ENCODE measurements around the gene C1QB. TPM values are rescaled to one million over a fixed set of nuclear protein-coding genes. Genes with fewer than 3 reads are reported as not detected.
A peak's percentile ranks its signal among the peaks of the same experiment; 100 is the strongest.

The C1QB gene
- total and polyA plus RNA-seq, 2 of the 8 experiments (the other 6 are each of a cell fraction or from before 2014, with no cell fraction given), result not detected

DNA sequence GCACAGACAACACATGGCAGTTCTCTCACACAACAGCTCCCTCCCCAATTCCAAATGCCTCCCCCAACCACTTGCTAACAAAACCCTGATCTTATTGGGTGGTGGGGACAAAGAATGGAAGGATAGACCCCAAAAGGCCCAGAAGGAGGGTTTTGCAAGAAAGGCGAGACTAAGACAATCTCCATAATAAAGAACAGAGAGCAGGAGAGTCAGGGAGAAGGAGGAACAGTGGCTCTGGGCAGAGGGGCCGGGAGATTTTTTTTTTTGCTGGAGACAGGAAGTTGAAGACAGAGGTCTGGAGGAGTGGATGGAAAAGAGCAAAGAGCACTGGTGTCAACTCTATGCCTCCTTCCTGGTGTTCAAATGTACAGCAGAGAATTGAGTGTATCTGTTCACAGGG lies 23.1 kb upstream of the C1QB start:
- FAIRE-seq, result peak; percentile 19
- Histone ChIP-seq H3K79me2 (ENCODE audit: control insufficient read depth in 1 of 2, insufficient read depth in 2 of 2, low read length in 2 of 2) (no peaks in the 10 kb centered on the region), H3K36me3 (ENCODE audit: control insufficient read depth in 2 of 4, insufficient read depth in 4 of 4, low read length in 3 of 4) (no peaks in the 10 kb centered on the region), H3K27me3 (replicated peaks in 1 of 4; ENCODE audit: control insufficient read depth in 3 of 4, extremely low read depth in 1 of 4, insufficient read depth in 3 of 4, low read length in 3 of 4) (no peaks in the 10 kb centered on the region), H3K56ac (replicated peaks; ENCODE audit: insufficient read length, low read depth, low read length) (no peak overlapping the region), H2BK120ac (replicated peaks; ENCODE audit: low read depth, low read length) (no peak overlapping the region), H3K9ac (replicated peaks in 1 of 4; ENCODE audit: extremely low read depth in 1 of 4, low read depth in 3 of 4, low read length in 3 of 4) (no peak overlapping the region), H3K4me1 (replicated peaks in 1 of 4; ENCODE audit: control insufficient read depth in 3 of 4, insufficient read depth in 4 of 4, low read length in 3 of 4) (peaks cover 6 to 33% (median 21%) of the 10 kb centered on the region in 4 experiments), H2AK5ac (ENCODE audit: low read depth, low read length) (no peak overlapping the region), H4K20me1 (replicated peaks in 1 of 2; ENCODE audit: control insufficient read depth in 1 of 2, insufficient read depth in 2 of 2, low read length in 2 of 2) (peaks cover 0 to 3% of the 10 kb centered on the region in 2 experiments), H2BK5ac (ENCODE audit: low read depth, low read length) (peak overlapping the region; percentile 47; the same call in 1 of the 2 replicates), H3K9me3 (ENCODE audit: insufficient read depth in 2 of 2, low read depth in 1 of 2, low read length in 1 of 2) (peaks cover 1 to 5% of the 10 kb centered on the region in 2 experiments; a peak in 2 of 4 replicates), H3K18ac (ENCODE audit: extremely low read depth, low read length) (peak overlapping the region; percentile 75; the same call in 1 of the 2 replicates), H3K4ac (replicated peaks; ENCODE audit: insufficient read length, low read depth, low read length) (no peak overlapping the region), H4K91ac (replicated peaks; ENCODE audit: insufficient read length, low read length) (no peak overlapping the region), H3K4me3 (ENCODE audit: extremely low read depth in 1 of 4, insufficient read depth in 2 of 4, low read depth in 3 of 4, low read length in 4 of 4) (peak overlapping the region in 1 of 4 experiments; percentile 18; a peak in 1 of 8 replicates), H3K79me1 (ENCODE audit: low read depth, low read length) (no peaks in the 10 kb centered on the region), H2BK12ac (ENCODE audit: low read depth, low read length) (no peak overlapping the region; the same call in none of the 2 replicates), H4K5ac (ENCODE audit: insufficient read length, low read depth, low read length) (no peak overlapping the region), H3K27ac (ENCODE audit: low read depth, low read length) (no peak overlapping the region), H2BK15ac (ENCODE audit: low read length) (0 out of 2 replicates have a peak overlapping the region, but pooled peaks have one; percentile 82), H2BK20ac (ENCODE audit: low read length) (peak overlapping the region; percentile 77; the same call in 1 of the 2 replicates), H3K4me2 (ENCODE audit: insufficient read depth in 1 of 2, low read depth in 2 of 2, low read length in 2 of 2) (peak overlapping the region; percentile 35 to 51; a peak in 3 of 4 replicates), H3K23ac (ENCODE audit: insufficient read length) (no peak overlapping the region), H4K8ac (ENCODE audit: extremely low read depth, insufficient read depth, low read length) (no peak overlapping the region), H2AFZ (ENCODE audit: low read length) (peak overlapping the region; percentile 83), H3K23me2 (ENCODE audit: low read depth, low read length) (no peaks in the 10 kb centered on the region; the same call in 1 of the 2 replicates), H3K14ac (ENCODE audit: insufficient read length) (no peak overlapping the region)
- 5% methylated on average over 2 of the region's 2 CpGs; no CpG with 5 or more reads in 1 of the 2 experiments for WGBS, 2 experiments (ENCODE audit: extremely low coverage in 1 of 2, insufficient coverage in 1 of 2, insufficient read length in 1 of 2, insufficient replicate concordance in 2 of 2, low coverage in 1 of 2, low lambda C conversion rate in 2 of 2, missing lambda C conversion rate in 1 of 2)
- CTCF ChIA-PET (ENCODE audit: partially characterized antibody), result interaction anchor here (1.0 to 1.3 kb wide), 3 partner anchors 102 to 210 kb away, joined by 3 to 4 read pairs (median 3); no protein-coding TSS in a partner anchor
- TF ChIP-seq RBBP5 (IDR thresholded peaks at IDR 0.05; ENCODE audit: borderline replicate concordance, low read depth, low read length) (no peak), RAD21 (IDR thresholded peaks at IDR 0.05 in 1 of 2, conservative IDR thresholded peaks at IDR 0.05 in 1 of 2; ENCODE audit: low read depth in 2 of 2, low read length in 2 of 2) (no peak), SIN3A (conservative IDR thresholded peaks at IDR 0.05 in 1 of 2, IDR thresholded peaks at IDR 0.05 in 1 of 2; ENCODE audit: low read depth in 1 of 2, low read length in 2 of 2) (no peak), RXRA (IDR thresholded peaks at IDR 0.05; ENCODE audit: insufficient read depth, low read depth, low read length) (no peak)
- POLR2A ChIA-PET (ENCODE audit: partially characterized antibody), result no interaction called here
- DNase-seq (ENCODE audit: low read depth in 1 of 2, low spot score in 2 of 2), result no peak
